B cell (primary cell): Measurements from ENCODE around the gene EPB41L2. TPM values are rescaled to one million over a fixed set of nuclear protein-coding genes. Genes with fewer than 3 reads are reported as not detected.

Experiments used
- ATAC-seq: fragments of 200-7000 bp; cut with Tn5 transposase; one replicate; pipeline ENCODE4 v1.10.0; 2021; ENCODE audit warnings: low read depth, mild to moderate bottlenecking, moderate number of reproducible peaks, moderate library complexity
- CTCF ChIA-PET: fragments of 350-600 bp; sonication (Branson Sonifier 250); formaldehyde crosslinking; loops from one replicate; lab custom pipeline; 2021; ENCODE audit warnings: antibody characterized with exemption, inconsistent platforms; lab: Charles Lee
- POLR2A ChIA-PET: fragments of 350-600 bp; sonication (Branson Sonifier 250); formaldehyde crosslinking; loops from one replicate; lab custom pipeline; 2021; ENCODE audit warnings: antibody characterized with exemption; lab: Charles Lee
- DNase-seq: peaks from one replicate; pipeline ENCODE4 v3.0.0; 2013
- H2AFZ ChIP-seq: 2 replicates; pipeline ENCODE4 v1.6.1; 2012; ENCODE audit warnings: mild to moderate bottlenecking, low read depth, low read length; ENCODE audit not compliant: insufficient read depth, poor library complexity, severe bottlenecking
- H3K27ac ChIP-seq, 2 donors: 1 replicate in 1 of 2; 2 replicates in 1 of 2; pipeline ENCODE4 v1.5.1; 2012 to 2013; ENCODE audit warnings: low read length in 2 of 2, mild to moderate bottlenecking in 2 of 2, moderate library complexity in 1 of 2
- H3K27me3 ChIP-seq, 4 experiments: fragments of 200-600 bp in 1 of 4; sonication (generic) in 1 of 4; replicated peaks in 1 of 4; 1 replicate in 2 of 4; 2 replicates in 2 of 4; pipeline versions ENCODE4 v1.6.1 to v1.7.0; 2013 to 2016; ENCODE audit warnings: low read length in 3 of 4, mild to moderate bottlenecking in 2 of 4, mixed read lengths in 1 of 4, moderate library complexity in 1 of 4; ENCODE audit not compliant: insufficient read depth in 4 of 4, control insufficient read depth in 3 of 4; ENCODE audit errors: control extremely low read depth in 1 of 4
- H3K36me3 ChIP-seq, 2 experiments: replicated peaks in 1 of 2; 1 replicate in 1 of 2; 2 replicates in 1 of 2; pipeline versions ENCODE4 v1.6.1 to v1.7.1; 2013; ENCODE audit warnings: low read length in 1 of 2; ENCODE audit not compliant: insufficient read depth in 2 of 2, control insufficient read depth in 1 of 2; ENCODE audit errors: control extremely low read depth in 1 of 2, extremely low read depth in 1 of 2
- H3K4me1 ChIP-seq, 2 donors: fragments of 200-600 bp in 1 of 2; sonication (generic) in 1 of 2; 1 replicate in 1 of 2; 2 replicates in 1 of 2; pipeline versions ENCODE4 v1.5.1 to v1.6.1; 2013 to 2017; ENCODE audit warnings: low read length in 2 of 2; ENCODE audit not compliant: control insufficient read depth in 2 of 2, insufficient read depth in 2 of 2
- H3K4me2 ChIP-seq: replicated peaks from 2 replicates; pipeline ENCODE3; 2012; ENCODE audit warnings: mild to moderate bottlenecking, low read depth, low read length; ENCODE audit not compliant: poor library complexity, severe bottlenecking
- H3K4me3 ChIP-seq, 5 experiments: fragments of 200-600 bp in 1 of 5; sonication (generic) in 1 of 5; 1 replicate in 3 of 5; 2 replicates in 2 of 5; pipeline versions ENCODE4 v1.5.1 to v1.7.0; 2011 to 2016; ENCODE audit warnings: low read length in 4 of 5, mild to moderate bottlenecking in 4 of 5, low read depth in 2 of 5, control low read depth in 1 of 5, moderate library complexity in 1 of 5; ENCODE audit not compliant: insufficient read depth in 1 of 5; ENCODE audit errors: control extremely low read depth in 1 of 5, extremely low read depth in 1 of 5
- H3K79me2 ChIP-seq: fragments of 200-600 bp; sonication (generic); one replicate; pipeline ENCODE4 v1.6.0; 2016; ENCODE audit warnings: low read length; ENCODE audit not compliant: control insufficient read depth, insufficient read depth
- H3K9ac ChIP-seq: fragments of 200-600 bp; sonication (generic); 2 replicates; pipeline ENCODE4 v1.6.1; 2017; ENCODE audit warnings: mild to moderate bottlenecking, low read length, moderate library complexity
- H3K9me3 ChIP-seq, 3 donors: one replicate each; pipeline versions ENCODE4 v1.6.1 to v1.7.1; 2013; ENCODE audit warnings: low read length in 2 of 3; ENCODE audit not compliant: control insufficient read depth in 2 of 3, insufficient read depth in 1 of 3; ENCODE audit errors: control extremely low read depth in 1 of 3
- H4K20me1 ChIP-seq: 2 replicates; pipeline ENCODE4 v1.6.0; 2012; ENCODE audit warnings: mild to moderate bottlenecking, low read length; ENCODE audit not compliant: insufficient read depth, control insufficient read depth, poor library complexity, severe bottlenecking
- H3K27ac Mint-ChIP-seq: one replicate; pipeline ENCODE4 v1.8.0; 2021; ENCODE audit warnings: mixed read lengths
- H3K27me3 Mint-ChIP-seq: one replicate; pipeline ENCODE4 v1.8.0; 2021; ENCODE audit warnings: mixed read lengths
- H3K4me1 Mint-ChIP-seq: one replicate; pipeline ENCODE4 v1.8.0; 2021; ENCODE audit warnings: mixed read lengths
- H3K4me3 Mint-ChIP-seq: one replicate; pipeline ENCODE4 v1.8.0; 2021; ENCODE audit warnings: mixed read lengths
- H3K9me3 Mint-ChIP-seq: one replicate; pipeline ENCODE4 v1.8.0; 2022; ENCODE audit warnings: mixed read lengths; ENCODE audit not compliant: insufficient read depth
- EZH2 ChIP-seq: IDR thresholded peaks from 2 replicates; pipeline ENCODE4 v1.6.1; 2012; ENCODE audit warnings: borderline replicate concordance, low read depth, mild to moderate bottlenecking, moderate library complexity, low read length; ENCODE audit not compliant: insufficient read depth, poor library complexity, severe bottlenecking
- WGBS: methylation state at CpG from one replicate; pipeline ENCODE4 v1.1.5; 2013; ENCODE audit warnings: missing lambda C conversion rate; ENCODE audit not compliant: insufficient coverage; 5-methylcytosine and 5-hydroxymethylcytosine counted together
- intact Hi-C: fragments of 100-400 bp; cut with micrococcal nuclease; formaldehyde crosslinking; loops from one replicate; pipeline ENCODE4 v1.10.0; 2022
- polyA plus RNA-seq: library from polyadenylated mRNA; depleted of rRNA; stranded (reverse); fragments of >200 nt; gene quantifications from 2 replicates; pipeline ENCODE4 v1.2.3, GENCODE V29; 2012
- total RNA-seq, 2 donors: library from RNA; stranded (reverse); fragments of 120-200 nt in 1 of 2; gene quantifications; 1 replicate in 1 of 2; 2 replicates in 1 of 2; pipeline versions ENCODE4 v1.2.3 to v1.2.4, GENCODE V29; 2013 to 2022
- TF ChIP-seq, protein P1 (sequence below): fragments of 200-600 bp; IDR thresholded peaks from one replicate; pipeline ENCODE4 v1.8.0; 2022; ENCODE audit warnings: antibody characterized with exemption, mild to moderate bottlenecking

EPB41L2 gene
- total and polyA plus RNA-seq, 2 donors (not counting 1 experiment from before 2014, with no cell fraction given): 17.8 to 61.0 TPM

DNA sequence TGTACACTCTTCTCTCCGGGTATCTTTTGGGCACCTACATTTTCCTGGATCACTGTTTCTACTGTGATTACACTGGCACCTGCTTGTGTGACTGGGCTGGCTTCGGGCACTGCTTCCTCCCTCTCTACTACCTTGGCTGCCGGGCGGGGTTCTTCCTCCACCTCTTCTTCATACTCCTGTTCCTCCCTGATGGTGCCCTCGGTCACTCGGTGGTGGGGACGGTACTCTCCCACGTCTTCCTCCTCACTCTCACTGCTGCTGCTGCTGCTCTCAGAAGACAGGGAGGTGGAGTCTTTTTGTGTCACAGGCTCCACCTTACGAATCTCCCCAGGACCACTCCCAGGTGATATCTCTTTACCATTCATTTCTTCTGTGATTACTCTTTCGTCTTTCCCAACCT is 193.4 kb downstream of the EPB41L2 start:
- H3K4me3 Mint-ChIP-seq: no peak overlapping the region

DNA sequence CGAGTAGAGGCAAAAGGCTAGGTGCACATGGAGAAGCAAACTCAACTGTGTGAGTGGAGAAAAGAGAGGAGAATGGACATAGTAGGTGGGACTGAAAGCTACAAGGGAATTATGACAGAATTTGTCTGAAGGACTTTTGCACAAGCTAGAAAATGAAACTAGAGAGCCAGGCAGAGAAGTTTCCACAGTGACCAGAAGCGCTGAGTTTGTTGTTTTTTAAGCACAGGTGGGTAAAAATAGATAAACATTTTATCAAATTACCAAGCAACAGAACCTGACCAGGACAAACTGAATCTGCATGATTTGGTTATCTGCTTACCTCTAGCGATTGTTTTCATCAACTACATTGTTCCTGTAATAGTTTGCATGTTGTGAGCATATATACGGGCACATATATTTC is 197.3 kb downstream of the EPB41L2 start:
- Histone ChIP-seq H3K4me2 (no peak overlapping the region), H3K4me3 (no peak overlapping the region), H3K79me2 (no peaks in the 10 kb centered on the region), H3K27me3 (no peaks in the 10 kb centered on the region), H3K4me1 (no peaks in the 10 kb centered on the region), H3K27ac (no peak overlapping the region), H3K36me3 (peaks cover 4 to 23% of the 10 kb centered on the region in 2 experiments), H3K9ac (no peak overlapping the region), H3K9me3 (no peaks in the 10 kb centered on the region), H4K20me1 (no peaks in the 10 kb centered on the region), H2AFZ (no peak overlapping the region)
- TF ChIP-seq EZH2: no peak
- TF ChIP-seq, protein P1, sequence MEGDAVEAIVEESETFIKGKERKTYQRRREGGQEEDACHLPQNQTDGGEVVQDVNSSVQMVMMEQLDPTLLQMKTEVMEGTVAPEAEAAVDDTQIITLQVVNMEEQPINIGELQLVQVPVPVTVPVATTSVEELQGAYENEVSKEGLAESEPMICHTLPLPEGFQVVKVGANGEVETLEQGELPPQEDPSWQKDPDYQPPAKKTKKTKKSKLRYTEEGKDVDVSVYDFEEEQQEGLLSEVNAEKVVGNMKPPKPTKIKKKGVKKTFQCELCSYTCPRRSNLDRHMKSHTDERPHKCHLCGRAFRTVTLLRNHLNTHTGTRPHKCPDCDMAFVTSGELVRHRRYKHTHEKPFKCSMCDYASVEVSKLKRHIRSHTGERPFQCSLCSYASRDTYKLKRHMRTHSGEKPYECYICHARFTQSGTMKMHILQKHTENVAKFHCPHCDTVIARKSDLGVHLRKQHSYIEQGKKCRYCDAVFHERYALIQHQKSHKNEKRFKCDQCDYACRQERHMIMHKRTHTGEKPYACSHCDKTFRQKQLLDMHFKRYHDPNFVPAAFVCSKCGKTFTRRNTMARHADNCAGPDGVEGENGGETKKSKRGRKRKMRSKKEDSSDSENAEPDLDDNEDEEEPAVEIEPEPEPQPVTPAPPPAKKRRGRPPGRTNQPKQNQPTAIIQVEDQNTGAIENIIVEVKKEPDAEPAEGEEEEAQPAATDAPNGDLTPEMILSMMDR: no peak
- Mint-ChIP-seq H3K27ac (no peak overlapping the region), H3K4me3 (no peak overlapping the region), H3K27me3 (no peaks in the 10 kb centered on the region), H3K4me1 (no peaks in the 10 kb centered on the region), H3K9me3 (no peaks in the 10 kb centered on the region)
- intact Hi-C loops: no loop called here
- ATAC-seq: no peak
- 85% methylated on average over 1 of the region's 4 CpGs for WGBS
- POLR2A ChIA-PET: no interaction called here
- CTCF ChIA-PET: interaction anchor here (1.6 kb wide), 1 partner anchor 8 kb away, joined by 4 read pairs; no protein-coding TSS in a partner anchor
- no peak for DNase-seq

More for the DNA sequence above, 193.4 kb downstream of the EPB41L2 start:
- Histone ChIP-seq H3K4me1 (no peaks in the 10 kb centered on the region), H3K27ac (no peak overlapping the region), H3K4me2 (no peak overlapping the region), H3K9ac (no peak overlapping the region), H3K79me2 (no peaks in the 10 kb centered on the region), H3K9me3 (no peaks in the 10 kb centered on the region), H3K36me3 (peaks cover 3 to 11% of the 10 kb centered on the region in 2 experiments), H3K27me3 (no peaks in the 10 kb centered on the region), H4K20me1 (no peaks in the 10 kb centered on the region), H2AFZ (no peak overlapping the region), H3K4me3 (no peak overlapping the region)
- no peak for ATAC-seq
- Mint-ChIP-seq H3K27me3 (no peaks in the 10 kb centered on the region), H3K4me1 (no peaks in the 10 kb centered on the region), H3K9me3 (no peaks in the 10 kb centered on the region), H3K27ac (no peak overlapping the region)
- no peak for DNase-seq
- 84% methylated on average over 7 of the region's 10 CpGs for WGBS
- POLR2A ChIA-PET: no interaction called here
- CTCF ChIA-PET: interaction anchor here (2.5 kb wide), 1 partner anchor 18 kb away, joined by 11 read pairs; no protein-coding TSS in a partner anchor
- intact Hi-C loops: loop anchor here (5.0 to 10.0 kb wide), 2 partner anchors 832 to 1275 kb away; no protein-coding TSS in a partner anchor
- TF ChIP-seq EZH2: no peak
- TF ChIP-seq, protein P1: no peak
